ENCODE measurements around the gene TMEM164.

Gene TMEM164

DNA sequence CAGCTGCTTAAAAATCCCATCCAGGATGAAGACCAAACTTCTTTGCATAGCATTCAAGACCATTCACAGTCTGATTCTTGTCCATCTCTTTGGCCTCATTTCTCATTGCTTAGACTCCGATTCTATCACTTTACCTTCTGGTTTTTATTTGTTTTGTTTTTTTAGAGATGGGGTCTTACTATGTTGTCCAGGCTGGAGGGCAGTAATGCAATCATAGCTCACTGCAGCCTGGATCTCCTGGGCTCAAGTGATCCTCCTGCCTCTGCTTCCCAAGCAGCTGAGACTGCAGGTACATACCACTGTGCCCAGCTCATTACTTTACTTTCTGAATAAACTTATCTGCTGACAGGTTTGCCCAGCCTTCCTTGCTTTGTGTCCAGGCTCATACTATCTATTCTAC lies 152.8 kb downstream of the TMEM164 start:
- Histone ChIP-seq H3K27ac (no peak overlapping the region), H3K4me1 (no peaks in the 10 kb centered on the region), H3K4me2 (no peak overlapping the region), H3K9me3 (no peaks in the 10 kb centered on the region), H3K9ac (no peak overlapping the region), H3K27me3 (peaks cover 85% of the 10 kb centered on the region), H3K36me3 (no peaks in the 10 kb centered on the region), H3K4me3 (no peak overlapping the region), H4K20me1 (peaks cover 48% of the 10 kb centered on the region; the same call in 1 of the 2 replicates)
- TF ChIP-seq Cebpa-rat (IDR thresholded peaks at IDR 0.05), result no peak

DNA sequence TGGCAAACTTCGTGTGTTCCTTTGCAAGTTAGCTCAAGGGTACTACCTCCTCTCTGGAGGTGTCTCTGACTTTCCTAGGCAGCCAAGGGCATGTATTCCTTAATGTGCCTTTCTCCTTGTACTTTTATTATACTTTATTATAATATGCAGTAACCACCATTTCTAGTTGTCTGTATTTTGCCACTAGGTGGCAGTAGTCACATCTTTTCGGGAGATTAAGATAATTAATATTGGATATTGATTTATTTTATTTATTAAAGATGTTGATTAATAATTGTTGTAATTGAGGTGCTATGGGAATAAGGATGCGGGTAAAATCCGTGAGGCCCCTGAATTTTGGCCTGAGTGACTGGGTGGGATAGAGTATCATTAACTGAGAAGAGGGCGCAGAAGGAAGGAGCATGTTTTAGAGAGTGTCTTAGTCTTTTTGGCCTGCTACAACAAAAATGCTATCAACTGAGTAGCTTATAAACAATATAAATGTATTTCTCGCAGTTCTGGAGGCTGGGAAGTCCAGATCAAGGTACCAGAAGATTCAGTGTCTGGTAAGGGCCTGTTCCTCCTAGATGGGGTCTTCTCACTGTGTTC lies 153.3 kb downstream of the TMEM164 start:
- H3K9me3 ChIP-seq, result no peaks in the 10 kb centered on the region
- peaks cover 87% of the 10 kb centered on the region for H3K27me3 ChIP-seq
- H4K20me1 ChIP-seq, result peaks cover 53% of the 10 kb centered on the region; the same call in 1 of the 2 replicates
- H3K4me3 ChIP-seq, result no peak overlapping the region
- no peak overlapping the region for H3K4me2 ChIP-seq
- H3K27ac ChIP-seq, result no peak overlapping the region
- H3K9ac ChIP-seq, result no peak overlapping the region
- H3K36me3 ChIP-seq, result no peaks in the 10 kb centered on the region
- no peaks in the 10 kb centered on the region for H3K4me1 ChIP-seq
- no peak for TF ChIP-seq Cebpa-rat (IDR thresholded peaks at IDR 0.05)

DNA sequence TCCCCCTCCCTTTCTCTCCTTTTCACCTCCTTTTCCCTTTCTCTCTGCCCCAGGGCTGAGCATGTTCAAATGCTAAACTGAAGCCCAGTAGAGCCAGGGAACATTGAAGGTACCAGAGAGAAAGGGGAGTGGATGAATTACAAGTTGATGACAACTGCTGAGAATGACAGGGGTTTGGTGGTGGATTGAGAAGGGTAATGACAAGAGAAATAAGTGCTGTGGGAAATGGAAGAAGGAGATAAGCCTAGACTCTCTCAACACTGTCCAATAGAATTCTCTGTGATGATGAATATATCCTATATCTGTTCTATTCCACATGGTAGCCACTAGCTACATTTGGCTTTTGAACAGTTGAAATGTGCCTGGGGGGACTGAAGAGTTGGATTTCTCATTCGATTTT lies 154.5 kb downstream of the TMEM164 start:
- Histone ChIP-seq H3K27me3 (peaks cover 88% of the 10 kb centered on the region), H3K27ac (no peak overlapping the region), H3K36me3 (no peaks in the 10 kb centered on the region), H3K4me3 (no peak overlapping the region), H3K4me2 (no peak overlapping the region), H3K9ac (no peak overlapping the region), H4K20me1 (peaks cover 56% of the 10 kb centered on the region; the same call in 1 of the 2 replicates), H3K9me3 (no peaks in the 10 kb centered on the region), H3K4me1 (no peaks in the 10 kb centered on the region)
- TF ChIP-seq Cebpa-rat (IDR thresholded peaks at IDR 0.05), result no peak

DNA sequence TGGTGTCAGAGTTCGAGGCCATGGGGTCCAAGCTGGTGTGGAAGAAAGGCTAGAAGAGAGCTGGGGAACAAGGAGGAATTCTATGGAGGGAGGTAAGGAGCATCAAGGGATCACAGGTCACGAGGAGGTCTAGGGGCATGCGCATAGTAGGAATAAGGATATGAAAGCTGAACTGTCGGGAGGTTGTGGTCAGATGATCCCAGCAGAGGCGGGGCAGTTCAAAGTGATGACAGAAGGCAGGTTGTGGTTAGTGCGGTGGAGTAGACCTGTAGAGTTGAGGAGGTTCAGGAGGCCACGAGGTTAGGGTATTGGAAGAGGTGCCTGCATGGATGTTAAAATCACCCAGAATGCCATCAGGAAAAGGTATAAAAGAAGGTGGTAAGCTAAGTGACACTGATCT lies 156.3 kb downstream of the TMEM164 start:
- no peak overlapping the region for H3K4me2 ChIP-seq
- no peak overlapping the region for H3K9ac ChIP-seq
- H3K9me3 ChIP-seq, result no peaks in the 10 kb centered on the region
- no peak overlapping the region for H3K27ac ChIP-seq
- H3K27me3 ChIP-seq, result peaks cover 75% of the 10 kb centered on the region
- H3K4me1 ChIP-seq, result no peaks in the 10 kb centered on the region
- TF ChIP-seq Cebpa-rat (IDR thresholded peaks at IDR 0.05), result no peak
- H3K4me3 ChIP-seq, result no peak overlapping the region
- peaks cover 53% of the 10 kb centered on the region; the same call in 1 of the 2 replicates for H4K20me1 ChIP-seq
- no peaks in the 10 kb centered on the region for H3K36me3 ChIP-seq

DNA sequence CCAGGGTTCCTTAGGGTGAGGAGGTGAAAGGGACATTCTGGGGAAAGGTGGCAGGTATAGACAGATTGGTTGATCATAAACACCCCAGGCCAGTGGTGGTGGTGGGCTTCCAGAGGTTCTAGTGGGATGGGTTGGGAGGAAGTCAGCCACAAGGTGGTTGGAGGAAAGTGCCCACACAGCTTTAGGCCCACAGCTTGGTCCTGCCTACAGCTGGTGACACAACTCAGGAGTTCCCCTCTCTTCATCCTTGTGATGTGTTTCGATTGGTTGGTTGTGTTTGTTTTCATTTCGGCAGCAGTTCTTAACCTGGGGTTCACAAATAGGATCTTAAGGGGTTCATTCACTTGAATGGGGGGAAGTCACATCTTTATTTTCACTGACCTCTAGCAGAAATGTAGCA lies 157.0 kb downstream of the TMEM164 start:
- Histone ChIP-seq H3K4me1 (no peaks in the 10 kb centered on the region), H4K20me1 (peaks cover 47% of the 10 kb centered on the region; the same call in 1 of the 2 replicates), H3K4me2 (no peak overlapping the region), H3K4me3 (no peak overlapping the region), H3K27me3 (peaks cover 73% of the 10 kb centered on the region), H3K27ac (no peak overlapping the region), H3K9ac (no peak overlapping the region), H3K36me3 (no peaks in the 10 kb centered on the region), H3K9me3 (no peaks in the 10 kb centered on the region)
- TF ChIP-seq Cebpa-rat (IDR thresholded peaks at IDR 0.05), result no peak

DNA sequence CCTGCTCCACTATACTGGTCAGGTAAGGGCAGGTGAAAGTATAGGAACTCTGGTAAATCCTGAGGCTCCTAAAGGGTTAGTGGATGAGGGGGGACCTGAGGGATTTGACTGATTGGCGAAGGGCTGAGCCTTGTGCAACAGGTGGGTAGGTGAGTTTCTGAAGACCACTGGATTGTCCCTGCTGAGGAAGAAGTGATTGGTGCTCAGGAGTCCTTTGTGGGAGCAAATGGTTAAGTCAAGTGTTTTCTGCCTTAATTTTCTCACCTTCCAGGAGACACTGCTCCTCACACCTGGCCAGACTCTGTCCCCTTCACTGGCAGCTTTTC lies 158.4 kb downstream of the TMEM164 start:
- Histone ChIP-seq H3K36me3 (no peaks in the 10 kb centered on the region), H3K4me3 (no peak overlapping the region), H4K20me1 (peaks cover 34% of the 10 kb centered on the region; the same call in 1 of the 2 replicates), H3K9ac (no peak overlapping the region), H3K4me1 (no peaks in the 10 kb centered on the region), H3K9me3 (no peaks in the 10 kb centered on the region), H3K27me3 (peaks cover 71% of the 10 kb centered on the region), H3K4me2 (no peak overlapping the region), H3K27ac (no peak overlapping the region)
- no peak for TF ChIP-seq Cebpa-rat (IDR thresholded peaks at IDR 0.05)

DNA sequence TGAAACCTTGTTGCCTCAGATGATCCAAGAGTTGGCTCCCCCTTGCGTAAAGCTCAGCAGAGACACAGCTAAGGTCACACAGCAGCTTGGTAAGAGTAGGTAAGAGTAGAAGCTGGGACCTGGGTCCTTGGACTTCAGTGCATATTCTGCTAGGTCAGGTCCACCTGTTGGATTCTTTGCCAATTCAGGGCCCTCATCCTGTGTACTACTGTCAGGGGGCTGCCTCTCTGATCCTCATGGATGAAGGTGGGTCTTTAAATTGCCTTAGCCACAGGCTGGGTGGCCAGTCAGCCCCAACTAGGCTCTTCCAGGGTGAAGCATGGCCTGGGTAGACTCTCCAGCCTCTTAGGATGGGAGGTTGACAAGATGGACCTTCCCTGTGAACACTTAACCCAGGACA lies 159.2 kb downstream of the TMEM164 start:
- H3K4me1 ChIP-seq, result no peaks in the 10 kb centered on the region
- H3K4me2 ChIP-seq, result no peak overlapping the region
- no peak overlapping the region for H3K4me3 ChIP-seq
- H3K36me3 ChIP-seq, result no peaks in the 10 kb centered on the region
- H4K20me1 ChIP-seq, result peaks cover 30% of the 10 kb centered on the region; the same call in 1 of the 2 replicates
- TF ChIP-seq Cebpa-rat (IDR thresholded peaks at IDR 0.05), result no peak
- H3K9ac ChIP-seq, result no peak overlapping the region
- no peaks in the 10 kb centered on the region for H3K9me3 ChIP-seq
- H3K27me3 ChIP-seq, result peaks cover 65% of the 10 kb centered on the region
- no peak overlapping the region for H3K27ac ChIP-seq

DNA sequence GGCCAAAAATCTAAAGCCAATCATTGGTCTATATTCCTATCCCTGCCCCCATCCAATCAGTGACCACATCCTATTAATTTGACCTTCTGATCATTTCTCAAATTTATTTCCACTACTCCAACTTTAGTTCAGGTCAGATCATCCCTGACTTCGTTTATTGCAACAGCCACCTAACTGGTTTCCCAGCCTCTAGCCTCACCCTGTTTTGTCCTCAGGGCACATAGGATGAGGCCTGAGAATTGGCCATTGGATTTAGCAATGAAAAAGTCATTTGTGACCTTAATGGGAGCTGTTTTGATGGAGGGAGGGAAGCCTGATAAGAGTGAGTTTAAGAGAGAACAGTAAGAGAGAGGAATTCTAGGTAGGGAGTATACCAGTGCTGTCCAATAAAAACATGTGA lies 160.0 kb downstream of the TMEM164 start:
- H3K4me1 ChIP-seq, result no peaks in the 10 kb centered on the region
- no peaks in the 10 kb centered on the region for H3K36me3 ChIP-seq
- H3K9me3 ChIP-seq, result no peaks in the 10 kb centered on the region
- no peak for TF ChIP-seq Cebpa-rat (IDR thresholded peaks at IDR 0.05)
- H3K4me2 ChIP-seq, result no peak overlapping the region
- H3K27ac ChIP-seq, result no peak overlapping the region
- H4K20me1 ChIP-seq, result peaks cover 30% of the 10 kb centered on the region; the same call in 1 of the 2 replicates
- H3K27me3 ChIP-seq, result peaks cover 65% of the 10 kb centered on the region
- no peak overlapping the region for H3K9ac ChIP-seq
- H3K4me3 ChIP-seq, result no peak overlapping the region

DNA sequence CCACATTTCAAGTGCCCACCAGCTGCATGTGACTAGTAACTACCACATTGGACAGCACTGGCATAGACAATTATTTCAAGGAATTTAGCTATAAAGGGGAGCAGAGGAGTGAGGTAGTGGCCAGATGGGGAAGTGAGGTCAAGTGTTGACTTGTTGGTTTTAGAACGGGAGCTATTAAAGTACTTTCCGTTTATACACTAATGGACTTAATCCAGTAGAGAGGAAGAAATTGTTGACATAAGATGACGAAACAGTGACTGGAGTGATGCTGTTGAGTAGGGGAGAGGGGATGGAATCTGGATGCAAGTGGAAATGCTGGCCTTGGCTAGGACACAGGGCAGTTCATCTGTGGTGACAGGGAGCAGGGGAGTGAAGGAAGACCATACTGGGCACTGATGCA lies 160.6 kb downstream of the TMEM164 start:
- no peaks in the 10 kb centered on the region for H3K9me3 ChIP-seq

DNA sequence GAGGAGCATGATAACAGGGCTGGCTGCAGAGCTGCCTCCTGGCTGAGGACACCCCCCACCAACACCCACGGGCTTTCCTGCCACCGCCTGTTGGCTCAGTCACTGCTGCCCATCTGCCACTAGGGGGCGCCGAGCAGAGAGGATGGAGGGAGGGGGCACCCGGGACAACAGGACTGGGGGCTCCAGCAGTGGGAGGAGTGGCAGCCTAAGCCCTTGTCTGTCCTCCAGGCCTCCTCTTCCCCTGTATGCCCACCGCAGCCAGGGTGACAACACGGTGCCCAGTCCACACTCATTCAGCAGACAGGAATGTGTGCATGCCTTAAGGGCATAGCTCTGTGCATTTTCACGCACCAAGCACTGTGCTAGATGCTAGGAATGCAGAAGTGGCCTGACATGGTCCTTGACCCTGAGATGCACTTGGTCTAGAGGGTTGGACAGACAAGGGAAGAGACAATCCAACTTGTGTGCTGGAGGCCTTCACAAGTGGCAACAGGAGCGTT lies 165.1 kb downstream of the TMEM164 start:
- Histone ChIP-seq H4K20me1 (no peaks in the 10 kb centered on the region; the same call in 1 of the 2 replicates), H3K4me3 (no peak overlapping the region), H3K4me2 (no peak overlapping the region), H3K27me3 (peaks cover 77% of the 10 kb centered on the region), H3K36me3 (peaks cover 14% of the 10 kb centered on the region; the same call in 1 of the 2 replicates), H3K9me3 (no peaks in the 10 kb centered on the region), H3K4me1 (no peaks in the 10 kb centered on the region), H3K9ac (no peak overlapping the region), H3K27ac (no peak overlapping the region)
- no peak for TF ChIP-seq Cebpa-rat (IDR thresholded peaks at IDR 0.05)

More for the DNA sequence above, 160.6 kb downstream of the TMEM164 start:
- no peak overlapping the region for H3K27ac ChIP-seq
- TF ChIP-seq Cebpa-rat (IDR thresholded peaks at IDR 0.05), result no peak
- H4K20me1 ChIP-seq, result peaks cover 27% of the 10 kb centered on the region; the same call in 1 of the 2 replicates
- H3K4me1 ChIP-seq, result no peaks in the 10 kb centered on the region
- H3K4me3 ChIP-seq, result no peak overlapping the region
- peaks cover 66% of the 10 kb centered on the region for H3K27me3 ChIP-seq
- no peak overlapping the region for H3K9ac ChIP-seq
- no peak overlapping the region for H3K4me2 ChIP-seq
- H3K36me3 ChIP-seq, result no peaks in the 10 kb centered on the region

All from BLaER1 (cell line).